HEK293 (cell line): Measurements from ENCODE around the gene MYOC.

Experiments
- CTCF ChIA-PET: fragments of 350-600 bp; formaldehyde crosslinking; extraction: SDS; loops from one replicate; lab custom pipeline; 2021; ENCODE audit warnings: antibody characterized with exemption; lab: Yijun Ruan, JAX
- POLR2A ChIA-PET: fragments of 300-600 bp; formaldehyde crosslinking; extraction: SDS; loops from one replicate; lab custom pipeline; 2020; ENCODE audit warnings: antibody characterized with exemption, inconsistent platforms; lab: Yijun Ruan, JAX
- H3K27ac ChIP-seq: fragments of 200-500 bp; sonication (Bioruptor generic); 2 replicates; pipeline ENCODE4 v1.5.1; 2014; ENCODE audit warnings: low read depth, low read length, control low read depth, inconsistent platforms; ENCODE audit errors: extremely low read depth
- H3K36me3 ChIP-seq, 2 experiments: fragments of 200-500 bp in 1 of 2; sonication (Bioruptor generic) in 1 of 2; 1 replicate in 1 of 2; 2 replicates in 1 of 2; pipeline ENCODE4 v1.5.1; 2014 to 2017; ENCODE audit warnings: inconsistent platforms in 2 of 2, low read length in 2 of 2; ENCODE audit not compliant: control insufficient read depth in 2 of 2, insufficient read depth in 1 of 2
- H3K4me1 ChIP-seq: fragments of 200-500 bp; sonication (Bioruptor generic); 2 replicates; pipeline ENCODE4 v1.5.1; 2014; ENCODE audit warnings: mild to moderate bottlenecking, low read length, inconsistent platforms; ENCODE audit not compliant: control insufficient read depth, insufficient read depth
- H3K4me3 ChIP-seq: 2 replicates; pipeline ENCODE4 v1.5.1; 2011; ENCODE audit warnings: low read depth, mild to moderate bottlenecking, control low read depth, low read length, moderate library complexity
- H3K9me3 ChIP-seq: fragments of 200-500 bp; sonication (Bioruptor generic); 2 replicates; pipeline ENCODE4 v1.5.1; 2014; ENCODE audit warnings: low read depth, low read length, inconsistent platforms; ENCODE audit not compliant: control insufficient read depth, insufficient read depth
- IKZF3 ChIP-seq: fragments of 450-650 bp; IDR thresholded peaks from 2 replicates; pipeline ENCODE4 v1.5.0; 2018; ENCODE audit warnings: missing biosample characterization, mild to moderate bottlenecking, missing genetic modification characterization, moderate library complexity
- OVOL3 ChIP-seq: fragments of 450-650 bp; formaldehyde crosslinking; IDR thresholded peaks from 2 replicates; pipeline ENCODE4 v1.5.1; 2016; ENCODE audit warnings: missing biosample characterization, missing genetic modification characterization
- PRDM2 ChIP-seq: fragments of 450-650 bp; formaldehyde crosslinking; IDR thresholded peaks from 2 replicates; pipeline ENCODE4 v1.5.1; 2016; ENCODE audit warnings: missing biosample characterization, missing genetic modification characterization, borderline replicate concordance
- SCRT1 ChIP-seq: fragments of 450-650 bp; formaldehyde crosslinking; IDR thresholded peaks from 2 replicates; pipeline ENCODE4 v1.5.1; 2016; ENCODE audit warnings: missing biosample characterization, missing genetic modification characterization, borderline replicate concordance
- TRIM28 ChIP-seq: IDR thresholded peaks from 2 replicates; pipeline ENCODE4 v1.6.1; 2011; ENCODE audit warnings: low read length, control low read depth, borderline replicate concordance
- ZBTB1 ChIP-seq: fragments of 450-650 bp; formaldehyde crosslinking; IDR thresholded peaks from 2 replicates; pipeline ENCODE4 v1.5.1; 2016; ENCODE audit warnings: missing biosample characterization, missing genetic modification characterization
- ZBTB44 ChIP-seq: fragments of 450-650 bp; IDR thresholded peaks from 2 replicates; pipeline ENCODE4 v1.5.1; 2018; ENCODE audit warnings: missing biosample characterization, mild to moderate bottlenecking, missing genetic modification characterization
- ZIC2 ChIP-seq: fragments of 450-650 bp; formaldehyde crosslinking; IDR thresholded peaks from 2 replicates; pipeline ENCODE4 v1.5.1; 2016; ENCODE audit warnings: missing biosample characterization, missing genetic modification characterization
- ZNF121 ChIP-seq: fragments of 450-650 bp; formaldehyde crosslinking; IDR thresholded peaks from 2 replicates; pipeline ENCODE4 v1.5.1; 2016; ENCODE audit warnings: missing biosample characterization, missing genetic modification characterization
- ZNF18 ChIP-seq: fragments of 450-650 bp; formaldehyde crosslinking; IDR thresholded peaks from 2 replicates; pipeline ENCODE4 v1.5.1; 2016; ENCODE audit warnings: missing biosample characterization, missing genetic modification characterization
- ZNF2 ChIP-seq: fragments of 450-650 bp; formaldehyde crosslinking; IDR thresholded peaks from 2 replicates; pipeline ENCODE4 v1.5.1; 2016; ENCODE audit warnings: missing biosample characterization, missing genetic modification characterization
- ZNF214 ChIP-seq: fragments of 450-650 bp; formaldehyde crosslinking; IDR thresholded peaks from 2 replicates; pipeline ENCODE4 v1.5.1; 2017; ENCODE audit warnings: missing biosample characterization, mild to moderate bottlenecking, missing genetic modification characterization, borderline replicate concordance
- ZNF416 ChIP-seq: fragments of 450-650 bp; formaldehyde crosslinking; IDR thresholded peaks from 2 replicates; pipeline ENCODE4 v1.5.1; 2016; ENCODE audit warnings: missing biosample characterization, missing genetic modification characterization
- ZNF510 ChIP-seq: fragments of 450-650 bp; formaldehyde crosslinking; IDR thresholded peaks from 2 replicates; pipeline ENCODE4 v1.5.1; 2018; ENCODE audit warnings: mild to moderate bottlenecking, missing genetic modification characterization, missing biosample characterization; ENCODE audit not compliant: insufficient replicate concordance
- ZNF521 ChIP-seq: fragments of 450-650 bp; formaldehyde crosslinking; IDR thresholded peaks from 2 replicates; pipeline ENCODE4 v1.5.1; 2017; ENCODE audit warnings: missing biosample characterization, mild to moderate bottlenecking, missing genetic modification characterization
- ZNF645 ChIP-seq: fragments of 450-650 bp; formaldehyde crosslinking; IDR thresholded peaks from 2 replicates; pipeline ENCODE4; 2016; ENCODE audit warnings: missing biosample characterization, missing genetic modification characterization
- ZNF658 ChIP-seq: fragments of 450-650 bp; formaldehyde crosslinking; IDR thresholded peaks from 2 replicates; pipeline ENCODE4; 2016; ENCODE audit warnings: missing biosample characterization, missing genetic modification characterization
- ZNF777 ChIP-seq: fragments of 450-650 bp; formaldehyde crosslinking; IDR thresholded peaks from 2 replicates; pipeline ENCODE4 v1.5.1; 2017; ENCODE audit warnings: missing biosample characterization, missing genetic modification characterization, borderline replicate concordance
- ZSCAN5A ChIP-seq: fragments of 450-650 bp; formaldehyde crosslinking; IDR thresholded peaks from 2 replicates; pipeline ENCODE4 v1.5.1; 2016; ENCODE audit warnings: missing biosample characterization, missing genetic modification characterization

MYOC gene

GRCh38 chr1:171680339-171680738 is 27.9 kb upstream of the MYOC start:
- H3K4me1 ChIP-seq, result no peaks in the 10 kb centered on the region
- CTCF ChIA-PET, result no interaction called here
- TF ChIP-seq TRIM28, result no peak
- TF ChIP-seq ZNF416 (tag by site-specific recombination), result no peak
- TF ChIP-seq ZSCAN5A (tag by site-specific recombination), result no peak
- no peak for TF ChIP-seq ZNF521 (tag by site-specific recombination)
- no peak for TF ChIP-seq ZIC2 (tag by site-specific recombination)
- TF ChIP-seq ZBTB1 (tag by site-specific recombination), result no peak
- TF ChIP-seq ZNF121 (tag by site-specific recombination), result no peak
- no peak for TF ChIP-seq ZNF645 (tag by site-specific recombination)
- TF ChIP-seq ZNF658 (tag by site-specific recombination), result no peak
- TF ChIP-seq ZNF510 (tag by site-specific recombination), result no peak
- no peak for TF ChIP-seq ZBTB44 (tag by site-specific recombination)
- TF ChIP-seq OVOL3 (tag by site-specific recombination), result no peak
- TF ChIP-seq SCRT1 (tag by site-specific recombination), result no peak
- TF ChIP-seq ZNF18, result no peak
- TF ChIP-seq IKZF3 (tag by site-specific recombination), result no peak
- TF ChIP-seq ZNF214, result no peak
- no peak for TF ChIP-seq PRDM2 (tag by site-specific recombination)
- no peak for TF ChIP-seq ZNF777
- no peak for TF ChIP-seq ZNF2 (tag by site-specific recombination)
- TF ChIP-seq, all 188 proteins: peak for 0
- Histone ChIP-seq H3K36me3 (no peaks in the 10 kb centered on the region), H3K27ac (no peak overlapping the region), H3K4me3 (no peak overlapping the region), H3K9me3 (no peaks in the 10 kb centered on the region)
- POLR2A ChIA-PET, result no interaction called here
